Right atrium auricular region (tissue), 2 donors: ENCODE measurements around the gene RFXAP. TPM values are rescaled to one million over a fixed set of nuclear protein-coding genes. Genes with fewer than 3 reads are reported as not detected.
"Not testable (repeated sequence)": the region's sequence is repeated elsewhere in the genome, so short reads cannot be mapped to it uniquely, and the experiment has no call there.

Experiments used
- DNase-seq: peaks from one replicate; pipeline ENCODE4 v3.0.0-alpha.2; 2019; ENCODE audit warnings: low spot score
- H3K27ac ChIP-seq, 2 donors: fragments of 200-600 bp; sonication (generic); 1 replicate in 1 of 2; 2 replicates in 1 of 2; pipeline ENCODE4 v1.5.1; 2016 to 2019
- H3K27me3 ChIP-seq, 2 donors: fragments of 200-600 bp; sonication (generic); one replicate each; pipeline versions ENCODE4 v1.5.1 to v1.6.0; 2017 to 2019
- H3K36me3 ChIP-seq: fragments of 200-600 bp; sonication (generic); one replicate; pipeline ENCODE4 v1.5.1; 2016
- H3K4me1 ChIP-seq, 2 donors: fragments of 200-600 bp; sonication (generic); one replicate each; pipeline versions ENCODE4 v1.5.1 to v1.6.0; 2017 to 2019
- H3K4me3 ChIP-seq, 2 donors: fragments of 200-600 bp; sonication (generic); 1 replicate in 1 of 2; 2 replicates in 1 of 2; pipeline ENCODE4 v1.5.1; 2017 to 2019; ENCODE audit warnings: mild to moderate bottlenecking in 1 of 2, moderate library complexity in 1 of 2
- H3K9me3 ChIP-seq, 2 donors: fragments of 200-600 bp; sonication (generic); one replicate each; pipeline ENCODE4 v1.5.1; 2019
- CTCF ChIP-seq, 2 donors: fragments of 200-600 bp; sonication (generic); IDR thresholded peaks; one replicate each; pipeline ENCODE4 v1.5.1; 2019; ENCODE audit warnings: antibody characterized with exemption in 2 of 2
- total RNA-seq, 2 donors: library from RNA; depleted of rRNA; stranded (reverse); fragments of >200 nt; gene quantifications; one replicate each; pipeline ENCODE4 v1.1.0, GENCODE V29; 2016

Gene RFXAP
- total RNA-seq, 2 donors from 2014 or later: 1.7 to 2.2 TPM

DNA sequence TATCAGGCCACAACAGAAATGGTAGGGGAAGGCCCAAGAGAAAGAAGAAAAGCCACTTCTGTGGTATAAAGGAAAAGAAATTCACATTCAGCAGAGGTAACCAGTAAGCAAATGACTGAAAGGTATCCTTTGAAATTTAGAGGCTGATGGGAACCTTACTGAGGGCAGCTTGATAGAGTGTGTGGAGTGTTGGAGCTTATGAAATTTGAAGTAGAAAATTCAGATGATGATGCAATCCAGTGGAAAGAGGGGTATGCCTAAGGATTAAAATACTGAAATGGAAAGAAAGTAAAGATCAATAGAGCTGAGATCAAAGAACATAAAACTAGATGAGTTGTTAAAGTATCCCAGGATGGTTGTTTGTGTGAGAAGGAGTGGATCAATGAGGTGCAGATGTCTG lies 42.8 kb upstream of the RFXAP start:
- no peaks in the 10 kb centered on the region for H3K36me3 ChIP-seq
- no peak overlapping the region for H3K4me3 ChIP-seq
- H3K4me1 ChIP-seq: no peaks in the 10 kb centered on the region
- H3K27ac ChIP-seq: no peak overlapping the region
- H3K27me3 ChIP-seq: no peaks in the 10 kb centered on the region
- no peak for DNase-seq
- TF ChIP-seq CTCF (IDR thresholded peaks at IDR 0.05): no peak
- H3K9me3 ChIP-seq: no peaks in the 10 kb centered on the region

DNA sequence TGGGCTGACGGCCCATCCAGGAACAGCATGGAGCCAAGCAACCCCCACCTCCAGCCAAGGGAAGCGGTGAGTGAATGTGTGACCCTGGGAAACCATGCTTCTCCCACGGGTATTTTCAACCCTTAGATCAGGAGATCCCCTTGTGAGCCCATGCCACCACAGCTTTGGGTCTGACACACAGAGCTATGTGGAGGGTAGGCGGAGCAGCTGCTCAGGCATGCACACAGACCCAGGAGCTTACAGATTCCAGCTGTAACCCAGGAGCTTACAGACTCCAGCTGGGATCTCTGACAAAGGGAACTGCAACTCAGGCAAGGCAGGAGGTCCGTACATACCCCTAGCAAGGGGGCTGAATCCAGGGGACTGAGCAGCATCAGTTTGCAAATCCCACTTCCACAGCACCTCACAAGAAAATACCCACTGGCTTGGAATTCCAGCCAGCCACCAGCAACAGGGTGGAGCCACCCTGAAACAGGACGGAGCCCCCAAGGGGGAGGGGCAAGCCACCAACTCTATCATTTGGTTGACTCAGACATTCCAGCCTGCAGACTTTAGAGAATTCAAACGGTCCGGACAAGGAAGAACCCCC lies 40.8 kb upstream of the RFXAP start:
- no peak for TF ChIP-seq CTCF (IDR thresholded peaks at IDR 0.05)
- no peaks in the 10 kb centered on the region for H3K27me3 ChIP-seq
- no peak overlapping the region for H3K27ac ChIP-seq
- no peaks in the 10 kb centered on the region for H3K9me3 ChIP-seq
- no peaks in the 10 kb centered on the region for H3K4me1 ChIP-seq
- H3K36me3 ChIP-seq: no peaks in the 10 kb centered on the region
- DNase-seq: no peak
- H3K4me3 ChIP-seq: no peak overlapping the region

GRCh38 chr13:36783890-36784289 lies 35.1 kb upstream of the RFXAP start:
- DNase-seq: no peak
- Histone ChIP-seq H3K4me1 (no peaks in the 10 kb centered on the region), H3K36me3 (no peaks in the 10 kb centered on the region), H3K9me3 (no peaks in the 10 kb centered on the region), H3K4me3 (no peak overlapping the region), H3K27me3 (no peaks in the 10 kb centered on the region), H3K27ac (no peak overlapping the region)
- no peak for TF ChIP-seq CTCF (IDR thresholded peaks at IDR 0.05)

DNA sequence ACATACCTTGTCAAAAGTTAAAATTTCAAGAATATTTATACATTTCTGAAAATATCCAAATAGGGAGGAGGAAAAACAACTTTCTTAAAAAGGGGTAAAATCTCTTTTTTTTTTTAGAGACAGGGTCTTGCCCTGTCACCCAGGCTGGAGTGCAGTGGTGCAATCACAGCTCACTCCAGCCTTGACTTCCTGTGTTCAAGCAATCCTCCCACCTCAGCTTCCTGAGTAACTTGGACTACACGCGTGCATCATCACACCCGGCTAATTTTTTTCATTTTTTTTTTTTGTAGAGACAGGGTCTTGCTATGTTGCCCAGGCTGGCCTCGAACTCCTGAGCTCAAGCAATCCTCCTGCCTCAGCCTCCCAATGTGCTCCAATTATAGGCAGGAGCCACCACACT lies 32.8 kb upstream of the RFXAP start:
- H3K36me3 ChIP-seq, H3K9me3 ChIP-seq, H3K4me1 ChIP-seq, H3K27me3 ChIP-seq, H3K27ac ChIP-seq, H3K4me3 ChIP-seq, DNase-seq: not testable (repeated sequence)

DNA sequence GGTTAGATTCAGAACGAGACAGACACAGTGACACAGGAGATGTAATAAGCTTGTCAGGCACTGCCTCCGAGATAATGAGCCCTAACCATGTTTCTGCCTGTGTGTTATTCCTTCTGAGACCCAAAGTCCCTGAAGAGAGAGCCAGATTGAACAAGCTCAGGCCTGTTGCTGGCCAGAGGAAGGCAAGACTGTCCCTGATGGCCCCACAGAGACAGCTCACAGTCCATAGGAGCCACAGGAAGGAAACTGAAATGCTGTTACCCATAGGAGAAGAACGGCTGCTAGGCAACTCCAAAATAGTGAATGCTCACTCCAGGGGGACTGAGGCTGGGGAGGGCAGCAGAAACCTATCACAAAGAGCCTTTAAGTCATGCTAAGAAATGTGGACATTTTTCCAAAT lies 31.8 kb upstream of the RFXAP start:
- no peaks in the 10 kb centered on the region for H3K9me3 ChIP-seq
- H3K27ac ChIP-seq: no peak overlapping the region
- no peaks in the 10 kb centered on the region for H3K4me1 ChIP-seq
- no peaks in the 10 kb centered on the region for H3K36me3 ChIP-seq
- no peak for TF ChIP-seq CTCF (IDR thresholded peaks at IDR 0.05)
- H3K4me3 ChIP-seq: no peak overlapping the region
- H3K27me3 ChIP-seq: no peaks in the 10 kb centered on the region
- no peak for DNase-seq

DNA sequence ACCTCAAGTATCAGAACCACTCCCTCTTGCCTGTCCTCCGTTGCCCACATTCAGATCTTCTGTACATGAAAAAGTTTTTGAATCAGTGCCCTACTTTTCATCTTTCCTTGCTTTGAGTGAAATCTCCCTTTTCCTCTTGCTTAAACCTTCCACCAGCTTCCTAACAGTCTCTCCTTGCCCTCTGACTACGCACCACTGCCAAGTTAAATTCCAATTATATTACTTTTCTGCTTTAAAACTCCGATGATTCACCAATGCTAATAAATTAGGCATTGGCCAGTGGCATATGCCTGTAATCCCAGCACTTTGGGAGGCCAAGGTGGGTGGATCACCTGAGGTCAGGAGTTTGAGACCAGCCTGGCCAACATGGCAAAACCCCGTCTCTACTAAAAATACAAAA lies 30.7 kb upstream of the RFXAP start:
- no peak for DNase-seq
- no peaks in the 10 kb centered on the region for H3K27me3 ChIP-seq

More for the DNA sequence above, 30.7 kb upstream of the RFXAP start:
- no peaks in the 10 kb centered on the region for H3K36me3 ChIP-seq
- TF ChIP-seq CTCF (IDR thresholded peaks at IDR 0.05): no peak
- H3K4me1 ChIP-seq: no peaks in the 10 kb centered on the region
- no peak overlapping the region for H3K27ac ChIP-seq
- H3K4me3 ChIP-seq: no peak overlapping the region
- no peaks in the 10 kb centered on the region for H3K9me3 ChIP-seq
